ENCODE measurements around the gene PDZK1. TPM values are rescaled to one million over a fixed set of nuclear protein-coding genes. Genes with fewer than 3 reads are reported as not detected.
A peak's percentile ranks its signal among the peaks of the same experiment; 100 is the strongest.
"Not testable (repeated sequence)": the region's sequence is repeated elsewhere in the genome, so short reads cannot be mapped to it uniquely, and the experiment has no call there.

Gene PDZK1
- total RNA-seq, result 8.7 TPM

- DNase-seq, result no peak
These were observed at the start of gene PDZK1 for GRCh38 chr1:145707183-145707867. PDZK1 (minus strand) TSS chr1:145707368; CDS start chr1:145688021, 19,347 bp downstream.

DNA sequence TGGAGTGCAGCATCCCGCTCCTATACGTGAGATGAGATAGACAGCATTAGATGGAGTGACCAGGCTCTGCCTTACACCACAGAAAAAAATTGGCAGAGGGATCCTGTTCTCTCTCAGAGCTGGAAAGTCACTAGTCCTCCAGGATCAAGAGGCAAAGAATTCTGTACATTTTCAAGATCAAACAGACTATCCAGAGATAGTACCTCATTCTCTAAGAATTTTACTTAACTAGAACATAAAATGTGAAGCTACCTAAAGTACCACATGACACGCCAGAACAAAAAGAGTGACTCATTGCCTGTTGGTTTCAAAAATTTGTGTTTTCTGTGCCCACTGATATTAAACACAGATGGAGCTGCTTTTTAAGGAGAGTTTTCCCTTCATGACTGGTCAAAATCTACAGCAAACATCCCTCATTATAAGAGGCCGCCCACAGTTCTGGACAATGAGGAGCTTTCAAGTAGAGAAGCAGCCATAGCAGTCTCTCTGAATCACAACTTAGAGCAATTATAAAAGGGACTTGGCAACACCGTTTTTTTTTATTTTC is 44.4 kb upstream of the PDZK1 start:
- DNase-seq, result peak; percentile 2

DNA sequence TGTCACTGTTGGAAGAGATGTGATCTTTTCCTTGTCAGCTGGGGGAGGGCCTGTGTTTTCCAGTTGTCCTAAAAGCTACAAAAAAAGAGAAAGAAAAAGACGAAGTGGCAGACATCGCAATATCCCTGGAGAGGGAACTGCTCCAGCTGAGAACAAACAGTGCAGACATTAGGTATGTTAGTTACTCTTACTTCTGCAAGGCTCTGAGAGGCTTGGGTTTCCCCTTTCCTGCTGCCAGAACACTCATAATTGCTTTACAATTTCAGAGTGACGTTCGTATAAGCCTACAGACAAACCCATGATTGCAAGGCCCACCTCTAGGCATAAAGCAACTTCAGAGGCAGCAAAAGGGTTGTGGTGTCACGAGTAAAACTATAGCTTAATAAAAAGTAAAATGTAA is 43.3 kb upstream of the PDZK1 start:
- no peak for DNase-seq

DNA sequence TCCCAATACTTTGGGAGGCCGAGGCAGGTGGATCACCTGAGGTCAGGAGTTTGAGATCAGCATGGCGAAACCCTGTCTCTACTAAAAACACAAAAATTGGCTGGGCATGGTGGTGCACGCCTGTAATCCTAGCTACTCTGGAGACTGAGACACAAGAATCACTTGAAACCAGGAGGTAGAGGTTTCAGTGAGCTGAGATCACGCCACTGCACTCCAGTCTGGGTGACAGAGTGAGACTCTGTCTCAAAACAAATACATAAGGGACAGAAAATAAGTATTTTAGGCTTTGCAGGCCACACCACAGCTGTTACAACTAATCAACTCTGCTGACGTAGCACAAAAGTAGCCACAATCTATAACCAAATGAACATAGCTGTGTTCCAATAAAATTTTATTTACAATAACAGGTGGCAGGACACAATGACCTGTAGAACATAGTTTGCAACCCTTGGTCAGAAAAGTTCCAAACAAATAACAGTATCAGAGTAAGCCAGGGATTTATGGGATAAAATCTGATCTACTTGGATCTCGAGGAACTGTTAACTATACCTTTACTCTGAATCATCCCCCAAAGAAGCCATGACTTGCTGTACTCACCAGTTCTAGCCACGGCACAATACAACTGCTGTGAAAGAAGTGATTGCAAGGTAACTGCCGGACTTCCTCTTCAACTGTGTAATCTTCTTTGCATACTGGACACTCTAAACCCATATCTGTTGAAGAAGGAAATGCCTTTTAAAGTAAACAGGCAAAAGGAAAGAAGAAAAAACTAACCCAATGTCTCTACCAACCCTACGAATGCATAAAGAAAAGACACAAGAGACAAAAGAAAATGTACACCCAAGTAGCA is 40.5 kb upstream of the PDZK1 start:
- no peak for DNase-seq

- no peak for DNase-seq
These were observed 33.1 kb upstream of the PDZK1 start for GRCh38 chr1:145740269-145740668.

- no peak for DNase-seq
These were observed 29.0 kb upstream of the PDZK1 start for GRCh38 chr1:145736191-145736590.

DNA sequence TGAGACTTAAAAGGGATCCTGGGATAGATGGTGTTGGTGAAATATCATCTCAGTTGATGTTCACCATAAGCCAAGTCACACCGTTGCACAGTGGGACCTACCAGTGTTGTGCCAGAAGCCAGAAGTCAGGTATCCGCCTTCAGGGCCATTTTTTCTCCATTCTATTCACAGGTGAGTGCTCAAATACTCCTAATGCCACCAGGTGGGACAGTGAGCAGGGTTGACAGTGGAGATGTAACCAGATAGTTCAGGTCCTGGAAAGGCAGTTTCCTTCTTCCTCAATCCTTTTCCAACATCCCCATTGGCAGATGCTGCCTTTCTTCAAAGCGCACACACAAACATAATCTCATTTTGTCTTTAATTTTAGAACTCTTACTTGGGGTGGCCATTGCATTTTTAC is 23.7 kb upstream of the PDZK1 start:
- no peak for DNase-seq

DNA sequence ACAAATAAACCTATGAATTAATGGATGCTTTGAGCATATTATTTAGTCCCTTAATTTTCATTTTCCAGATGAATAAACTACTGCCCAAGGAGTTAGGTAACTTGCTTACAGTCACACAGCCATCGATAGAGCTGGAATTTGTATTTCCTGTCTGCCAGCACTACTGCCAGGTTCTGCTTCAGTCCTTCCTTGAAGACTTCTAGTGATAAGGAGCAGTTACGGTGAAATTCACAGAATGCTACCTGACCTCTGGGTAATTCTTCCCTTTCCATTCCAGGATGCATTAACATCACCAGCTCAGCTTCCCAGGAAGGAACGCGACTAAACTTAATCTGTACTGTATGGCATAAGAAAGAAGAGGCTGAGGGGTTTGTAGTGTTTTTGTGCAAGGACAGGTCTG is 23.3 kb upstream of the PDZK1 start:
- DNase-seq, result no peak

GRCh38 chr1:145729666-145730436 is 22.7 kb upstream of the PDZK1 start:
- DNase-seq, result no peak

DNA sequence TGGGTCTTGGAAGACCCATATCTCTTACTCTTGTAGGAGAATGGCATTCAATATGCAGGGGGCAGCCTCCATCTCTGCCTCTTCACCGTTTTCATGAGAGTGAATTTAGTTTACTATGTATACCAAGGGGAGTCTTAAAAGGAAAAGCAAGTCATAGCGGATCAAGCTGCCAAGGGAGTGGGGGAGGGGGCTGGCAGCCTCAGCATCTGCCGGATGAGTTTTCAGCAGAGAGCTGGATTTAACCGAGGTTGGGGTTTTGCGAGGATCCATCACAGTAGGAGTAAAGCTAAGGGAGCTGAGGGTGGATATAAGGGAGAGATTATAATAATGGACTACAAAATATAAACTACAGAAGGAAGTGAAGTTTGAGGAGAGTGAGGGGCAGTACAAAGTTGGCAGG is 22.0 kb upstream of the PDZK1 start:
- DNase-seq, result peak; percentile 15

- DNase-seq, result not testable (repeated sequence)
These were observed 19.0 kb upstream of the PDZK1 start for GRCh38 chr1:145726193-145726592.

GRCh38 chr1:145720878-145721671 is 13.9 kb upstream of the PDZK1 start:
- DNase-seq, result peak; percentile 7

DNA sequence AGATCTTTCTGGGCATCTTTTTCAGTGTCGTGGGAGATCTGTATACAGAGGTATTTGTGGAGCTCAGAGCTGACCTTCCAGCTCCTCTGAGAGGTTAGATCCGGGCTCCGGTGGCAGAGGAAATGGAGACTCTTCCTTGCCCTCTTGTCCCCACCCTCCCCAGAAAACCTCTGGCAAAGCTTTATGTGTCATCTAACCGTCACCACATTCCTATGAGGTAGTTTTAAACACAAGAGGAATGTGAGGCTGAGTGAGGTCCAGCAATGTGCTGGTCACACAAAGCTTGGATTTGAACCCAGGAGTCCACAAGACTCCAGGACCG is 13.3 kb upstream of the PDZK1 start:
- DNase-seq, result no peak

DNA sequence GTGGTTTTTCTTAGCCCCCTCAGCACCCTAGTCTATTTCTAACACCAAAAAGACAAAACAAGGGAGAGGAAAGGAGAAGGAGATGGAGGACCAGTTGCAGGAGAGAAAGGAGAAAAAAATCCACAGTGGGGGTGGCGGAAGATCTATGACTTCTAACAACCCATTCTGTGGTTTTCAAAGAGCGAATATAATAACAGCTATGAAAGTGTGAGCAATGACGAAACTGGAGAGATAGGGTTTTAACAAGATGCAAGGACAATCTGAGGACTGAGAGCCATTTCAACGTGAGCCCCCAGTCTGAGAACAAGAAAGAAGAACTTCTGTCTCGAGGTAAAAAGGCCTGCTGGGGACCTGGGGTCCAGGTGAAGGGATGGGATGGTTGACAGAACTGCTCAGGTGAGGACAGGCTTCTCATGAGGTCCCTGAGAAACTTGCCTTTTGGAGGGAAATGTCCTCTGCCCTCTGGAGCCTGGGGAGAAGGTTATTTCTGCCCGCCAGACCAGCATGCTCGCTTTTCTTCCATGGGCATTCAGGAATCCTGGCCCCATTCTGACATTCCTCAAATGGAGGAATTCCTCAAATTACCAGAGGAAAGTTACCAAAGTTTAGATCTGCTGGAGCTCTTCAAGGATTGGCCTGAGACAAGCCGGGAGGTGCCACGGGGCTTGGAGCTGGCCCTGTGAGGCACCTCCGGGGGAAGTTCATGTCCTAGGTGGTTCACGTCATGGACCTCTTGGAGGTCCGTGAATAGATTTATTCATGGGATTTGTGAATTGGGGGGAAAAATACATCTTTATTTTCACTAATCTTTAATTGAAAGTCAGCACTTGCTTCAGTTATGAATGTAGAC is 12.3 kb upstream of the PDZK1 start, which contains the start of gene CD160:
TSS of gene CD160 (plus strand) at position 270 of the 850 bp plus-strand sequence. CDS start 8,829 bp downstream, outside the sequence.
- DNase-seq, result no peak

DNA sequence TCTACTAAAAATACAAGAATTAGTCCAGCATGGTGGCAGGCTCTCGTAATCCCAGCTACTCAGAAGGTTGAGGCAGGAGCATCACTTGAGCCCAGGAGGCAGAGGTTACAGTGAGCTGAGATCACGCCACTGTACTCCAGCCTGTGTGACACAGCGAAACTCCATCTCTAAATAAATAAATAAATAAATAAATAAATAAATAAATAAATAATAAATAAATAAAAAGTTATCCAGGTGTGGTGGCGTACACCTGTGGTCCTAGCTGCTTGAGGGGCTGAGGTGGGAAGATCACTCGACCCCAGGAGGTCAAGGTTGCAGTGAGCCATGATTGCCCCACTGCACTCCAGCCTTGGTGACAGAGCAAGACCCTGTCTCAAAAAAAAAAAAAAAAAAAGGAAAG is 11.3 kb upstream of the PDZK1 start:
- not testable (repeated sequence) for DNase-seq

- no peak for DNase-seq
These were observed 10.7 kb upstream of the PDZK1 start for GRCh38 chr1:145717833-145718232.

- DNase-seq, result no peak
These were observed 9.6 kb upstream of the PDZK1 start for GRCh38 chr1:145716641-145717345.

DNA sequence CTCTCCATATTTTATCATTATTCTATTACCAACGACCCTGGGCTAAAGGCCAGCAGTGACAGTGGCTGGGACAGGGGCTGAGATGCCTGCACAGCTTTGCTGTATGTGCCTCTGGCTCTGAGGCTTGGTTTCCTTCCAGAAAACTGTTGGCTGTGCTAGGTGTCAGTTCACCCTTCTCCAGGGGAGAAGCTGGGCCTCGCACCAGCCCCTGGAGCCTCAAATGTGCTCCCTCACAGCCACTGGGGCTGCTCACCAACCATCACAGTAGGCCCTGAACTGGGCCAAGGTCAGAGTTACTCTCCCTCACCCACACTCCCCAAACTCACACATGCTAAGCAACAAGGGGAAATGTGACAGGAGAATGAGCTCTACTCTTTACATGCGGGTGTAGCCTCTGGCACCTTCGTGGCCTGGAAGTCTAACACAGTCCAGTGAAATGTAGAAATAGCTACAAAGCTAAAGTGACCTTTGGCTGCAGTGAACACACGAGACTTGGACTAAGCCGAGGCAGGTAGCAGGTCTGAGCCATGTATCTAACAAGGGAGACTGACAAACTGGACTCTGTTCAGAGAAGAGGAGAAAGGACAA is 7.5 kb upstream of the PDZK1 start:
- DNase-seq, result no peak

- no peak for DNase-seq
These were observed 4.1 kb upstream of the PDZK1 start for GRCh38 chr1:145711213-145711651.

Data from skin of body (tissue), 2 donors.